ENCODE data around the gene MOB2.

MOB2 gene

DNA sequence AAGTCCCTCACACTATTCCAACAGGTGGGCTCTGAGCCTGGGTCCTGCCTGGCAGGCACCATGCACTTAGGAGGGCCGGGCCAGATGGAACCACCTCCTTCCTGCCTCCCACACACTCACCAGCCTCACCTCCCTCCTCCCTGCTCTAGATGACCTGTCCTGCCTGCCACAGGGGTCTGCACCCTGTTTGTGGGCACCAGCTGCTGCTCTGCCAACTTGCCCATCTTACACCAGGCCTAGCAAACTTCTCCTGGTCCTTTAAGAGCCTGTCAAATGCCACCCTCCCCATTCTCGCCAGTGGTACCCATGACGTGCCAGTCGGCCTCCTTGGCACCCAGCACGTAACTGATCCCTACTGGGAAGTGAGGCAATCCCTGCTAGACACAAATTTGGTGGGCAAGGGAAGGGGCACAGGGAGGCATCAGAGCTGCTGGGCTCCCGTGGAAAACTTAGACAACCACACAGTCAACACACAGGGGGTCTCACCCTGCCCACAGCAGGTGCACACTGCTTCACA is 3.1 kb downstream of the MOB2 start:
- H3K27me3 ChIP-seq, result no peaks in the 10 kb centered on the region
- peaks cover 20 to 28% (median 22%) of the 10 kb centered on the region in 3 donors for H3K36me3 ChIP-seq
- intact Hi-C loops (cut with DNase I; ENCODE audit: low total_unique reads), result loop anchor here (2.0 kb wide), 1 partner anchor 23 kb away; no protein-coding TSS in a partner anchor
- peak overlapping the region; percentile 58 to 81 for H3K4me3 ChIP-seq
- H3K27ac ChIP-seq, result peak overlapping the region; percentile 94 to 96
- TF ChIP-seq, protein P1, sequence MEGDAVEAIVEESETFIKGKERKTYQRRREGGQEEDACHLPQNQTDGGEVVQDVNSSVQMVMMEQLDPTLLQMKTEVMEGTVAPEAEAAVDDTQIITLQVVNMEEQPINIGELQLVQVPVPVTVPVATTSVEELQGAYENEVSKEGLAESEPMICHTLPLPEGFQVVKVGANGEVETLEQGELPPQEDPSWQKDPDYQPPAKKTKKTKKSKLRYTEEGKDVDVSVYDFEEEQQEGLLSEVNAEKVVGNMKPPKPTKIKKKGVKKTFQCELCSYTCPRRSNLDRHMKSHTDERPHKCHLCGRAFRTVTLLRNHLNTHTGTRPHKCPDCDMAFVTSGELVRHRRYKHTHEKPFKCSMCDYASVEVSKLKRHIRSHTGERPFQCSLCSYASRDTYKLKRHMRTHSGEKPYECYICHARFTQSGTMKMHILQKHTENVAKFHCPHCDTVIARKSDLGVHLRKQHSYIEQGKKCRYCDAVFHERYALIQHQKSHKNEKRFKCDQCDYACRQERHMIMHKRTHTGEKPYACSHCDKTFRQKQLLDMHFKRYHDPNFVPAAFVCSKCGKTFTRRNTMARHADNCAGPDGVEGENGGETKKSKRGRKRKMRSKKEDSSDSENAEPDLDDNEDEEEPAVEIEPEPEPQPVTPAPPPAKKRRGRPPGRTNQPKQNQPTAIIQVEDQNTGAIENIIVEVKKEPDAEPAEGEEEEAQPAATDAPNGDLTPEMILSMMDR (IDR thresholded peaks at IDR 0.05), result no peak
- DNase-seq, result peak; percentile 62 to 92
- no peaks in the 10 kb centered on the region for H3K9me3 ChIP-seq
- H3K4me1 ChIP-seq, result peaks cover 0 to 100% (median 88%) of the 10 kb centered on the region in 4 donors

DNA sequence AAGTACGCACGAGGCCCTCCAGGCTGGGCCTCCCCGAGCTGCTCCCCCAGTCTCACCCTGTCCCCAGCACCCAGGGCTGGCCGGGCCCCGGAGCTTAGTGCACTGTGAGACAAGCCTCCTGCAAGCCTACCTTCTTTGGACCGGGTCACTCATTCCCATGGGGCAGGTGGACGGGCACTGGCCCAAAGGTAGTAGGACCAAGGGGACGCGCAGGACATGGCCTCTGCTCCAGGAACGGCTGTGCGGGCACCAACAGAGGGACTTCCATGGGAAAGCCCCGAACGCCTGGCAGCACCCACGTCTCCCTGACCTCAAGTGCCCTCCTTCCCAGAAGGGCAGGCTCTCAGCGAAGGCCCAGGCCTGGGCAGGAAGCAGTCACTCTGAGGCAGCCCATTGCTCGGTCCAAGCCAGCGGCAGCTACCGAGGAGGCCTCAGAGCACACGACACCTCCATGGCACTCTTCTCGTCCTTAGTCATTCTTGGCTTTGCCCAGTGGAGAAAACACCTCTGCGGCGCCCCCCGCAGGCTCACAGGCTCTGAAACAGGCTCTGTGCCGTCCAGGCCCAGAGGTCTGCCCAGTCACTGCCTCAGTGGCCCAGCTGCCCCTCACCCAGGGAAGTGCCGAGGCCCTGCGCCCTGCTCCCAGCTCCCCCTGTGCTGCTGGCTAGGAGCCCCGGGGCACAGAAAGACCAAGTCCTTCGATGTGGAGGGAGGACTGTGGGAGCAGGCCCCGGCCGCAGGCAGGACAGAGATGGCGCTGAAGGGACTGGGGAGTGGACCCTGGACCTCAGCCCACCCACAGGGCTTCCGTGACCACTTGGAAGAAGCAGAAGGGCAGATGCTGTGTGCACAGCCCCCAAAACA is 3.8 kb downstream of the MOB2 start:
- TF ChIP-seq, protein P1 (IDR thresholded peaks at IDR 0.05), result peak in 1 of 2 experiments; percentile 5
- Histone ChIP-seq H3K4me1 (peaks cover 0 to 100% (median 83%) of the 10 kb centered on the region in 4 donors), H3K9me3 (no peaks in the 10 kb centered on the region), H3K36me3 (peaks cover 26 to 35% (median 29%) of the 10 kb centered on the region in 3 donors), H3K27me3 (no peaks in the 10 kb centered on the region), H3K4me3 (peak overlapping the region; percentile 58 to 81), H3K27ac (peak overlapping the region; percentile 94 to 96)
- DNase-seq, result peak; percentile 28 to 92
- intact Hi-C loops (cut with DNase I; ENCODE audit: low total_unique reads), result loop anchor here (2.0 kb wide), 1 partner anchor 22 kb away; no protein-coding TSS in a partner anchor

DNA sequence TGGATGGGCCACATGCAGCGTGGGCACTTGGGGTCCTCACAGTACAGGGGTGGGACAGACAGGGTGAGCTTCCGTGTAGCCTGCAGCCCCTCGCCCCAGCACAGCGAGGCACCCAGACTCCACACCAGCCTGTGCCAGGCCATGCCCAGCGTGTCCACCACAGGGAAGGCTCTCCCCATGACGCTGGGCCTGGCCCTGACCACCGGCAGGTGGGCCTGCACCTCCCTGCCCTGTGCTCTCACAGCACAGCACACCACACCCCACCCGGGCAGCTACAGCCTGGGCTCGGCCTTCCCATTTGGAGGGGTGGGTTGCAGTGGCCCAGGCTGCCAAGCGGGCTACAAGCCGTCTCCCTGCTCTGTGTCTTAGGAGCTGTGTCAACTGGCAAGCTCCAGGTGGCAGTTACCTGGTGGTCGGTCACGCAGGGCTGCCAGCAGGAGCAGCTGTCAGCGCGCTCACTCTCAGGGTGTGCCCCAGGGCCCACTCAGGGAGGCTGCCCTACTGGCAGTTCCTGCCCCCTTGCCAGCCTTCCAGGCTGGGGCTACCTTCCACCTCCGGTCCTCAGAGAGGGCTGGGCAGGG is 4.6 kb downstream of the MOB2 start:
- TF ChIP-seq, protein P1 (IDR thresholded peaks at IDR 0.05), result no peak
- no peaks in the 10 kb centered on the region for H3K9me3 ChIP-seq
- DNase-seq, result peak; percentile 20 to 73
- peak overlapping the region; percentile 58 to 81 for H3K4me3 ChIP-seq
- intact Hi-C loops (cut with DNase I; ENCODE audit: low total_unique reads), result loop anchor here (2.0 kb wide), 1 partner anchor 21 kb away; no protein-coding TSS in a partner anchor
- H3K36me3 ChIP-seq, result peaks cover 35 to 44% (median 36%) of the 10 kb centered on the region in 3 donors
- peak overlapping the region; percentile 94 to 96 for H3K27ac ChIP-seq
- H3K4me1 ChIP-seq, result peaks cover 0 to 92% (median 75%) of the 10 kb centered on the region in 4 donors
- H3K27me3 ChIP-seq, result no peaks in the 10 kb centered on the region

DNA sequence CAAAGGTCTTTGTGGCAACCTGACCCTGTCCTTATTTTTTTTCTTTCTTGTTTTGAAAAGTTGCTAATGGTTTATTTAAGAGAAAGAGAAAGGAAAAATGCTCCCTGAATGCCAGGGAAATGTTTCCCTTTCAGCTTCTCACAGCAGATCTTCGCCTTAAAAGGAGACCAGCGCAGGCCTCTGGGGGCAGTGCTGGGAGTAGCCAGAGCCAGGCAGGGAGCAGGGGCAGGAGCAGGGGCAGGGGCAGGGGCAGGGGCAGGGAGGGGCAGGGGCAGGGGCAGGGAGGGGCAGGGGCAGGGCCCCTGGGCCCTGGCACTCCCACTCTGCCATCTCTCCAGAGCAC is 5.1 kb downstream of the MOB2 start:
- peak; percentile 51 to 89 for DNase-seq
- Histone ChIP-seq H3K4me1 (peaks cover 0 to 87% (median 71%) of the 10 kb centered on the region in 4 donors), H3K4me3 (peak overlapping the region; percentile 58 to 81), H3K27me3 (no peaks in the 10 kb centered on the region), H3K27ac (peak overlapping the region; percentile 94 to 96), H3K36me3 (peaks cover 39 to 49% (median 40%) of the 10 kb centered on the region in 3 donors), H3K9me3 (no peaks in the 10 kb centered on the region)
- TF ChIP-seq, protein P1 (IDR thresholded peaks at IDR 0.05), result peak in 1 of 2 experiments; percentile 36
- intact Hi-C loops (cut with DNase I; ENCODE audit: low total_unique reads), result no loop called here

DNA sequence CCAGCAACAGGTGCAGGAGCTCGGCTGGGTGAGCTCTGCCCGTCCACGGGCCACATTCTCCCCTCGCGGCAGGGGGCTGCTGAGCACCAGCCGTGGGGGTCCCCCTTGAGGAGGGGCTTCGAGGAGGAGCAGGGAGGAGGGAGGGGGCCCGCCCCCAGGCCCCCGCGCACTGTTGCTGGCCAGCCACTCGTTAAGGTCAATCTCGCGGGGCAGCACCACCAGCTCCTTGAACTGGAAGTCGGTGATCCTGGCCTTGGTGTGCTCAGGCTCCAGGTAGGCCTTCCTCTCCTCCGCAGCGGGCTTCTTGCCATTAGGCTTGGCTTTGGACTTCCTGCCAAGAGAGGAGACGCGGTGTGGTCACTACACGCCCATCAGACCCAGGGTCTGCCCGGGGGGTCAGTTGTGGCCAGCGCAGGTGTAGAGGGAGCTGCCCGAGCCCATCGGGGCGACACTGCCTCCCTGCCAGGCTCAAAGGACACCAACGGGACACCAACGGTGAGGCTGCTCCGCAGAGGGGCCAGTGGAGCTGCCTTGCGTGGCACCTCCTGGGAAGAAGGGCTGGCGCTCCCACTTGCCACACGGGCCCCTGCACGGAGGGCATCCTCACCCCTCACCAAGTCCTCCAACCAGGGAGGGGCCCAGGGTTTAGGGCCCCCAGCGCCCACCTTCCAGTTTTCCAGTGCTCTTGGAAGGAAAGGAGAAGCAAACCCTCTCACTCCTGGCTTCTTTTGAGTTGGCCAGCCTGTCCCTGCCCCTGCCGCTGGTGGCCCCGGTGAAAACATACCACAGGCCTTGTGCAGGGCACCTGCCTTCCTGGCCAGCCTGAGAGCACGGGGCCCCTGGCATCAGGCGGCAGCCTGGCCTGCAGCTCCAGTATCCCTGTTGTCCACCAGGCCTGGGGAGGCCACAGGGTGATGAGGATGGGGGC is 5.8 kb downstream of the MOB2 start:
- peak overlapping the region; percentile 94 to 96 for H3K27ac ChIP-seq
- H3K27me3 ChIP-seq, result no peaks in the 10 kb centered on the region
- peak overlapping the region in 1 of 2 donors; percentile 21 for H3K4me3 ChIP-seq
- DNase-seq, result peak; percentile 37 to 90
- H3K36me3 ChIP-seq, result peaks cover 43 to 55% (median 45%) of the 10 kb centered on the region in 3 donors
- intact Hi-C loops (cut with DNase I; ENCODE audit: low total_unique reads), result no loop called here
- TF ChIP-seq, protein P1 (IDR thresholded peaks at IDR 0.05), result peak in 1 of 2 experiments; percentile 46
- no peaks in the 10 kb centered on the region for H3K9me3 ChIP-seq
- peaks cover 0 to 81% (median 68%) of the 10 kb centered on the region in 4 donors for H3K4me1 ChIP-seq
